WTC11 (cell line): Measurements from ENCODE around the gene TCP1. TPM values are rescaled to one million over a fixed set of nuclear protein-coding genes. Genes with fewer than 3 reads are reported as not detected.
"Not testable (repeated sequence)": the region's sequence is repeated elsewhere in the genome, so short reads cannot be mapped to it uniquely, and the experiment has no call there.

Source experiments
- ATAC-seq: fragments of 200-7000 bp; cut with Tn5 transposase; 2 replicates; pipeline ENCODE4 v1.10.0; 2021; ENCODE audit warnings: mild to moderate bottlenecking, moderate library complexity
- CTCF ChIA-PET: fragments of 300-600 bp; sonication (Branson Sonifier 250); formaldehyde crosslinking; loops from one replicate; lab custom pipeline; 2021; ENCODE audit warnings: antibody characterized with exemption; lab: Charles Lee
- POLR2A ChIA-PET: fragments of 350-600 bp; sonication (Branson Sonifier 250); formaldehyde crosslinking; loops from one replicate; lab custom pipeline; 2021; ENCODE audit warnings: antibody characterized with exemption; lab: Charles Lee
- DNase-seq: peaks from one replicate; pipeline ENCODE4 v3.0.0; 2021; ENCODE audit warnings: low spot score
- H3K27ac Mint-ChIP-seq: 2 replicates; pipeline ENCODE4 v1.8.0; 2021; ENCODE audit warnings: mixed read lengths
- H3K27me3 Mint-ChIP-seq: 2 replicates; pipeline ENCODE4 v1.8.0; 2021; ENCODE audit warnings: low read depth, mild to moderate bottlenecking, moderate library complexity, mixed read lengths
- H3K36me3 Mint-ChIP-seq: 2 replicates; pipeline ENCODE4 v1.8.0; 2021; ENCODE audit warnings: mixed read lengths
- H3K4me1 Mint-ChIP-seq: 2 replicates; pipeline ENCODE4 v1.8.0; 2022; ENCODE audit warnings: mixed read lengths
- H3K4me3 Mint-ChIP-seq: 2 replicates; pipeline ENCODE4 v1.8.0; 2021; ENCODE audit warnings: mild to moderate bottlenecking, moderate library complexity, mixed read lengths
- H3K9me3 Mint-ChIP-seq: 2 replicates; pipeline ENCODE4 v1.8.0; 2021; ENCODE audit warnings: mixed read lengths
- ESRRA ChIP-seq: sonication (generic); formaldehyde crosslinking; IDR thresholded peaks from 2 replicates; pipeline ENCODE4 v1.8.1; 2022; ENCODE audit warnings: mild to moderate bottlenecking, missing genetic modification reagents, borderline replicate concordance
- FOXP1 ChIP-seq: sonication (generic); formaldehyde crosslinking; IDR thresholded peaks from 2 replicates; pipeline ENCODE4 v1.8.0; 2022; ENCODE audit warnings: missing genetic modification reagents, mild to moderate bottlenecking, moderate library complexity, borderline replicate concordance
- GTF2I ChIP-seq: fragments of 250-450 bp; sonication (Bioruptor Pico); conservative IDR thresholded peaks from 2 replicates; pipeline ENCODE4 v1.4.0; 2021; ENCODE audit warnings: mild to moderate bottlenecking
- MXD4 ChIP-seq: fragments of 250-450 bp; sonication (Bioruptor Pico); IDR thresholded peaks from 2 replicates; pipeline ENCODE4 v1.8.0; 2021; ENCODE audit warnings: mild to moderate bottlenecking, moderate library complexity, borderline replicate concordance
- MYBL2 ChIP-seq: sonication (generic); formaldehyde crosslinking; IDR thresholded peaks from 2 replicates; pipeline ENCODE4 v1.8.1; 2023; ENCODE audit warnings: mild to moderate bottlenecking, moderate library complexity, missing genetic modification reagents
- NFATC4 ChIP-seq: fragments of 250-450 bp; sonication (Bioruptor Pico); IDR thresholded peaks from 2 replicates; pipeline ENCODE4 v1.9.0; 2021; ENCODE audit warnings: mild to moderate bottlenecking
- NFYB ChIP-seq: sonication (generic); formaldehyde crosslinking; conservative IDR thresholded peaks from 2 replicates; pipeline ENCODE4 v1.8.0; 2022; ENCODE audit warnings: low read depth, missing genetic modification reagents
- PRRX2 ChIP-seq: fragments of 250-450 bp; sonication (Bioruptor Pico); IDR thresholded peaks from 2 replicates; pipeline ENCODE4 v1.8.0; 2021; ENCODE audit warnings: mild to moderate bottlenecking
- ZNF263 ChIP-seq: sonication (generic); formaldehyde crosslinking; IDR thresholded peaks from 2 replicates; pipeline ENCODE4 v1.8.1; 2022; ENCODE audit warnings: low read depth, mild to moderate bottlenecking, moderate library complexity, missing genetic modification reagents
- ZNF317 ChIP-seq: sonication (generic); formaldehyde crosslinking; IDR thresholded peaks from 2 replicates; pipeline ENCODE4 v1.8.1; 2023; ENCODE audit warnings: low read depth, mild to moderate bottlenecking, moderate library complexity, missing genetic modification reagents, borderline replicate concordance
- total RNA-seq: library from RNA; stranded (reverse); gene quantifications from 3 replicates; pipeline ENCODE4 v1.2.3, GENCODE V29; 2021
- TF ChIP-seq, protein P1 (sequence below): sonication (generic); formaldehyde crosslinking; IDR thresholded peaks from 2 replicates; pipeline ENCODE4 v1.8.1; 2023; ENCODE audit warnings: mild to moderate bottlenecking, missing genetic modification reagents, moderate library complexity
- TF ChIP-seq, protein P2 (sequence below): sonication (generic); formaldehyde crosslinking; IDR thresholded peaks from 2 replicates; pipeline ENCODE4 v1.8.0; 2022; ENCODE audit warnings: mild to moderate bottlenecking, missing genetic modification reagents
- TF ChIP-seq, protein P3 (sequence below): sonication (generic); formaldehyde crosslinking; IDR thresholded peaks from 2 replicates; pipeline ENCODE4 v1.8.0; 2022; ENCODE audit warnings: mild to moderate bottlenecking, missing genetic modification reagents
- TF ChIP-seq, protein P4 (sequence below): sonication (generic); formaldehyde crosslinking; conservative IDR thresholded peaks from 2 replicates; pipeline ENCODE4 v1.8.1; 2023; ENCODE audit warnings: mild to moderate bottlenecking, low read depth, missing genetic modification reagents, moderate library complexity
- TF ChIP-seq, protein P5 (sequence below): sonication (generic); formaldehyde crosslinking; IDR thresholded peaks from 2 replicates; pipeline ENCODE4 v1.8.1; 2023; ENCODE audit warnings: mild to moderate bottlenecking, missing genetic modification reagents

The TCP1 gene
- total RNA-seq, 1 experiment from 2014 or later: 388 TPM

DNA sequence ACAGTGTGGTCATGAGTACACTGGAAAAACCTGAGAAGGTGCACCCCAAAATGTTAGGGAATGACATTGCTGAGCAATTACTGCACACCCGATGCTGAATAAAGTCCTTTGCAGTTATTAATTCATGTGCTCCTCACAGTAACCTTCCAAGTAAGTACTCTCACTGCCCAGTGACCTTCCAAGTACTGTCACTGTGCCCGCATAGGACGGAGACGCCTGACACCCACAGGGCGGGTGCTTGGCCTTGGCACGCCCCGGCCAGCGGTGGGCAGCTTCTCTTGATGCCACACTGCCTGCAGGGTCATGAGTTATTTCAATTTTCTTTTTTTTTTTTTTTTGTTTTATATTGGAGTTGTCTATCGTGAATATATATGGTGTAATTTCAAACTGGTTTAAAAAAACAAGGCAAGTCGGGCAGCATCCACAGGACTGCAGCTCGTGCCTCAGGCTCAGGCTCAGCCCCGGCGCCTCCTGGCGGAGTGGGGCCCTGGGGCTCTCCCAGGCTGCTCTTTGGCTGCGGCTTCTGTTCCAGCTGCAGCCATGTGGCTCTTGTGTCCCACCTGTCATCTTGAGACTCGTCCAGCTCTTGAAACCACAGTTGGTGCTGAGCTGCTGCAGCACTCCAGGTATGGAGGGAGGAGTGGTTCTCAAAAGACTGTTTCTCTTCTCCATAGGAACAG is 37.7 kb upstream of the TCP1 start:
- no peak for TF ChIP-seq GTF2I (CRISPR knock-in tag)
- no peak for TF ChIP-seq MXD4
- TF ChIP-seq, protein P1, sequence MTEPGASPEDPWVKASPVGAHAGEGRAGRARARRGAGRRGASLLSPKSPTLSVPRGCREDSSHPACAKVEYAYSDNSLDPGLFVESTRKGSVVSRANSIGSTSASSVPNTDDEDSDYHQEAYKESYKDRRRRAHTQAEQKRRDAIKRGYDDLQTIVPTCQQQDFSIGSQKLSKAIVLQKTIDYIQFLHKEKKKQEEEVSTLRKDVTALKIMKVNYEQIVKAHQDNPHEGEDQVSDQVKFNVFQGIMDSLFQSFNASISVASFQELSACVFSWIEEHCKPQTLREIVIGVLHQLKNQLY (CRISPR knock-in tag): no peak
- TF ChIP-seq, protein P2, sequence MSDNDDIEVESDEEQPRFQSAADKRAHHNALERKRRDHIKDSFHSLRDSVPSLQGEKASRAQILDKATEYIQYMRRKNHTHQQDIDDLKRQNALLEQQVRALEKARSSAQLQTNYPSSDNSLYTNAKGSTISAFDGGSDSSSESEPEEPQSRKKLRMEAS (CRISPR knock-in tag): no peak
- TF ChIP-seq FOXP1 (CRISPR knock-in tag): no peak
- TF ChIP-seq PRRX2 (CRISPR knock-in tag): no peak
- TF ChIP-seq MYBL2 (CRISPR knock-in tag): no peak
- no peak for TF ChIP-seq ESRRA
- TF ChIP-seq, protein P3, sequence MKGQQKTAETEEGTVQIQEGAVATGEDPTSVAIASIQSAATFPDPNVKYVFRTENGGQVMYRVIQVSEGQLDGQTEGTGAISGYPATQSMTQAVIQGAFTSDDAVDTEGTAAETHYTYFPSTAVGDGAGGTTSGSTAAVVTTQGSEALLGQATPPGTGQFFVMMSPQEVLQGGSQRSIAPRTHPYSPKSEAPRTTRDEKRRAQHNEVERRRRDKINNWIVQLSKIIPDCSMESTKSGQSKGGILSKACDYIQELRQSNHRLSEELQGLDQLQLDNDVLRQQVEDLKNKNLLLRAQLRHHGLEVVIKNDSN (CRISPR knock-in tag): no peak
- TF ChIP-seq, all 79 proteins: peak for 0
- ATAC-seq (no peak), DNase-seq (no peak)
- Mint-ChIP-seq H3K4me1 (peaks cover 55% of the 10 kb centered on the region), H3K27ac (no peak overlapping the region), H3K4me3 (no peak overlapping the region), H3K36me3 (peaks cover 10% of the 10 kb centered on the region), H3K27me3 (no peaks in the 10 kb centered on the region), H3K9me3 (peaks cover 9% of the 10 kb centered on the region)
- CTCF ChIA-PET: interaction anchor here (0.7 kb wide), 1 partner anchor 205 kb away, joined by 4 read pairs; no protein-coding TSS in a partner anchor
- POLR2A ChIA-PET: no interaction called here

DNA sequence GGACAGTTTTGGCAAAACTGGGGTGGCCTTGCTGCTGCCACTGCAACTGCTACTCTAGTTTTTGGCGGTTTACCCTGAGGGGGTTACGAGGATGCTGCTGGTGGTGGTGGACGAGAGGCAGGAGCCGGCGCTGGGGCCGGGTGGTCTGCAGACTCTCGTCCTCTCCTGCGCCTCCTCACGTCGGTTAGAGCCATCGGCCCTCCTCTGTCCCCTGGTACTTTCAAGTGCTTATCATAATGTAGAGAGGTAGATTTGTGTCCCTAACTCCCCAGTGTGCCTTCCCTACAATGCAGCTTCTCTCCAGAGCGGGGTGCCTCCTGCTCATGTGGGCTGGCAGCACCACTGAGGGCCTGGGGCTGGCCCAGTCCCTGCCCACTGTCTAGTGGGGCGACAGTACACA is 36.6 kb upstream of the TCP1 start:
- no peaks in the 10 kb centered on the region; the same call in 1 of the 2 replicates for H3K36me3 Mint-ChIP-seq
- no peaks in the 10 kb centered on the region for H3K27me3 Mint-ChIP-seq
- ChIA-PET POLR2A (no interaction called here), CTCF (no interaction called here)
- no peak overlapping the region for H3K27ac Mint-ChIP-seq
- TF ChIP-seq ZNF263 (CRISPR knock-in tag) (no peak), ZNF317 (CRISPR knock-in tag) (no peak), NFYB (no peak), NFATC4 (CRISPR knock-in tag) (no peak)
- TF ChIP-seq, protein P4, sequence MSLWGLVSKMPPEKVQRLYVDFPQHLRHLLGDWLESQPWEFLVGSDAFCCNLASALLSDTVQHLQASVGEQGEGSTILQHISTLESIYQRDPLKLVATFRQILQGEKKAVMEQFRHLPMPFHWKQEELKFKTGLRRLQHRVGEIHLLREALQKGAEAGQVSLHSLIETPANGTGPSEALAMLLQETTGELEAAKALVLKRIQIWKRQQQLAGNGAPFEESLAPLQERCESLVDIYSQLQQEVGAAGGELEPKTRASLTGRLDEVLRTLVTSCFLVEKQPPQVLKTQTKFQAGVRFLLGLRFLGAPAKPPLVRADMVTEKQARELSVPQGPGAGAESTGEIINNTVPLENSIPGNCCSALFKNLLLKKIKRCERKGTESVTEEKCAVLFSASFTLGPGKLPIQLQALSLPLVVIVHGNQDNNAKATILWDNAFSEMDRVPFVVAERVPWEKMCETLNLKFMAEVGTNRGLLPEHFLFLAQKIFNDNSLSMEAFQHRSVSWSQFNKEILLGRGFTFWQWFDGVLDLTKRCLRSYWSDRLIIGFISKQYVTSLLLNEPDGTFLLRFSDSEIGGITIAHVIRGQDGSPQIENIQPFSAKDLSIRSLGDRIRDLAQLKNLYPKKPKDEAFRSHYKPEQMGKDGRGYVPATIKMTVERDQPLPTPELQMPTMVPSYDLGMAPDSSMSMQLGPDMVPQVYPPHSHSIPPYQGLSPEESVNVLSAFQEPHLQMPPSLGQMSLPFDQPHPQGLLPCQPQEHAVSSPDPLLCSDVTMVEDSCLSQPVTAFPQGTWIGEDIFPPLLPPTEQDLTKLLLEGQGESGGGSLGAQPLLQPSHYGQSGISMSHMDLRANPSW: no peak
- TF ChIP-seq, protein P5, sequence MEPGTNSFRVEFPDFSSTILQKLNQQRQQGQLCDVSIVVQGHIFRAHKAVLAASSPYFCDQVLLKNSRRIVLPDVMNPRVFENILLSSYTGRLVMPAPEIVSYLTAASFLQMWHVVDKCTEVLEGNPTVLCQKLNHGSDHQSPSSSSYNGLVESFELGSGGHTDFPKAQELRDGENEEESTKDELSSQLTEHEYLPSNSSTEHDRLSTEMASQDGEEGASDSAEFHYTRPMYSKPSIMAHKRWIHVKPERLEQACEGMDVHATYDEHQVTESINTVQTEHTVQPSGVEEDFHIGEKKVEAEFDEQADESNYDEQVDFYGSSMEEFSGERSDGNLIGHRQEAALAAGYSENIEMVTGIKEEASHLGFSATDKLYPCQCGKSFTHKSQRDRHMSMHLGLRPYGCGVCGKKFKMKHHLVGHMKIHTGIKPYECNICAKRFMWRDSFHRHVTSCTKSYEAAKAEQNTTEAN (CRISPR knock-in tag): no peak
- TF ChIP-seq, protein P1 (CRISPR knock-in tag): no peak
- no peak overlapping the region for H3K4me3 Mint-ChIP-seq
- DNase-seq (no peak), ATAC-seq (no peak)
- peaks cover 45% of the 10 kb centered on the region for H3K4me1 Mint-ChIP-seq
- H3K9me3 Mint-ChIP-seq: no peaks in the 10 kb centered on the region

DNA sequence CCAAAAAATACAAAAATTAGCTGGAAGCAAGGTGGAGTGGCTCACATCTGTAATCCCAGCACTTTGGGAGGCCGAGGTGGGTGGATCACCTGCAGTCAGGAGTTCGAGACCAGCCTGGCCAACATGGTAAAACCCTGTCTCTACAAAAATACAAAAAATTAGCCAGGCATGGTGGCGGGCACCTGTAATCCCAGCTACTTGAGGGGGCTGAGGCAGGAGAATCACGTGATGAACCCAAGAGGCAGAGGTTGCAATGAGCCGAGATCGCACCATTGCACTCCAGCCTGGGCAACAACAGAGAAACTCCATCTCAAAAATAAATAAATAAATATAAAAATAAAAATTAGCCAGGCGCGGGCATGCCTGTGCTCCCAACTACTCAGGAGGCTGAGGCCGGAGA is 35.3 kb upstream of the TCP1 start:
- H3K9me3 Mint-ChIP-seq, DNase-seq, H3K27me3 Mint-ChIP-seq, ATAC-seq, POLR2A ChIA-PET, H3K4me3 Mint-ChIP-seq, CTCF ChIA-PET, H3K27ac Mint-ChIP-seq, H3K36me3 Mint-ChIP-seq: not testable (repeated sequence)
- H3K4me1 Mint-ChIP-seq: peaks cover 44% of the 10 kb centered on the region
